OCI-LY3 (cell line): Measurements from ENCODE around the gene TAAR8.

Experiments used
- H2AFZ ChIP-seq: fragments of 200-600, 300-600 bp; shearing (Covaris generic); 2 replicates; pipeline ENCODE4 v1.6.0; 2014; ENCODE audit warnings: antibody characterized with exemption, low read depth, low read length
- H3K27ac ChIP-seq: fragments of 200-600, 300-600 bp; sonication (generic); 2 replicates; pipeline ENCODE4 v1.5.1; 2014; ENCODE audit warnings: mild to moderate bottlenecking, low read length, moderate library complexity, mixed read lengths
- H3K27me3 ChIP-seq: fragments of 200-600, 300-600 bp; sonication (generic); 2 replicates; pipeline ENCODE4 v1.6.1; 2014; ENCODE audit warnings: low read depth, low read length, mixed read lengths
- H3K36me3 ChIP-seq: fragments of 200-600, 300-600 bp; sonication (generic); replicated peaks from 2 replicates; pipeline ENCODE3; 2014; ENCODE audit warnings: low read depth, low read length, mixed read lengths
- H3K4me1 ChIP-seq: fragments of 300-600, 200-600 bp; sonication (generic); 2 replicates; pipeline ENCODE4 v1.6.1; 2014; ENCODE audit warnings: low read length, mixed read lengths
- H3K4me2 ChIP-seq: fragments of 200-600, 300-600 bp; sonication (generic); 2 replicates; pipeline ENCODE4 v1.6.1; 2014; ENCODE audit warnings: low read length, mixed read lengths
- H3K4me3 ChIP-seq: fragments of 300-600, 200-600 bp; sonication (generic); 2 replicates; pipeline ENCODE4 v1.5.1; 2014; ENCODE audit warnings: antibody characterized with exemption, mild to moderate bottlenecking, low read length, moderate library complexity
- H3K79me2 ChIP-seq: fragments of 300-600, 200-600 bp; shearing (Covaris generic); 2 replicates; pipeline ENCODE4 v1.6.1; 2014; ENCODE audit warnings: mild to moderate bottlenecking, low read length, mixed read lengths
- H3K9ac ChIP-seq: fragments of 300-600, 200-600 bp; shearing (Covaris generic); 2 replicates; pipeline ENCODE4 v1.6.0; 2014; ENCODE audit warnings: mild to moderate bottlenecking, low read length, moderate library complexity
- H3K9me3 ChIP-seq: fragments of 200-600, 300-600 bp; shearing (Covaris generic); 2 replicates; pipeline ENCODE4 v1.6.1; 2014; ENCODE audit warnings: low read length, mixed read lengths; ENCODE audit not compliant: insufficient read depth
- H4K20me1 ChIP-seq: fragments of 200-600, 300-600 bp; sonication (generic); 2 replicates; pipeline ENCODE4 v1.6.1; 2016; ENCODE audit warnings: low read length, mixed read lengths; ENCODE audit not compliant: insufficient read depth
- EZH2phosphoT487 ChIP-seq: fragments of 200-600 bp; shearing (Covaris generic); IDR thresholded peaks from 2 replicates; pipeline ENCODE4 v1.6.1; 2018; ENCODE audit warnings: antibody characterized with exemption, mixed run types, low read depth
- TF ChIP-seq, protein P1 (sequence below): fragments of 200-600, 300-600 bp; sonication (generic); IDR thresholded peaks from 2 replicates; pipeline ENCODE4 v1.5.1; 2014; ENCODE audit warnings: antibody characterized with exemption, low read length, low read depth

TAAR8 gene

GRCh38 chr6:132520953-132521352 lies 31.5 kb upstream of the TAAR8 start:
- H4K20me1 ChIP-seq: no peaks in the 10 kb centered on the region
- no peaks in the 10 kb centered on the region for H3K9me3 ChIP-seq
- no peaks in the 10 kb centered on the region for H3K4me1 ChIP-seq
- no peaks in the 10 kb centered on the region for H3K79me2 ChIP-seq
- H3K4me3 ChIP-seq: no peak overlapping the region
- no peak overlapping the region for H3K27ac ChIP-seq
- TF ChIP-seq EZH2phosphoT487: no peak
- TF ChIP-seq, protein P1, sequence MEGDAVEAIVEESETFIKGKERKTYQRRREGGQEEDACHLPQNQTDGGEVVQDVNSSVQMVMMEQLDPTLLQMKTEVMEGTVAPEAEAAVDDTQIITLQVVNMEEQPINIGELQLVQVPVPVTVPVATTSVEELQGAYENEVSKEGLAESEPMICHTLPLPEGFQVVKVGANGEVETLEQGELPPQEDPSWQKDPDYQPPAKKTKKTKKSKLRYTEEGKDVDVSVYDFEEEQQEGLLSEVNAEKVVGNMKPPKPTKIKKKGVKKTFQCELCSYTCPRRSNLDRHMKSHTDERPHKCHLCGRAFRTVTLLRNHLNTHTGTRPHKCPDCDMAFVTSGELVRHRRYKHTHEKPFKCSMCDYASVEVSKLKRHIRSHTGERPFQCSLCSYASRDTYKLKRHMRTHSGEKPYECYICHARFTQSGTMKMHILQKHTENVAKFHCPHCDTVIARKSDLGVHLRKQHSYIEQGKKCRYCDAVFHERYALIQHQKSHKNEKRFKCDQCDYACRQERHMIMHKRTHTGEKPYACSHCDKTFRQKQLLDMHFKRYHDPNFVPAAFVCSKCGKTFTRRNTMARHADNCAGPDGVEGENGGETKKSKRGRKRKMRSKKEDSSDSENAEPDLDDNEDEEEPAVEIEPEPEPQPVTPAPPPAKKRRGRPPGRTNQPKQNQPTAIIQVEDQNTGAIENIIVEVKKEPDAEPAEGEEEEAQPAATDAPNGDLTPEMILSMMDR: no peak
- H3K9ac ChIP-seq: no peak overlapping the region
- H3K27me3 ChIP-seq: no peaks in the 10 kb centered on the region
- H3K36me3 ChIP-seq: no peaks in the 10 kb centered on the region
- no peak overlapping the region for H3K4me2 ChIP-seq
- H2AFZ ChIP-seq: no peak overlapping the region

GRCh38 chr6:132524646-132525045 lies 27.8 kb upstream of the TAAR8 start:
- Histone ChIP-seq H3K4me2 (no peak overlapping the region), H3K27me3 (no peaks in the 10 kb centered on the region), H3K4me3 (no peak overlapping the region), H2AFZ (no peak overlapping the region), H3K9ac (no peak overlapping the region), H3K27ac (no peak overlapping the region), H4K20me1 (no peaks in the 10 kb centered on the region), H3K36me3 (no peaks in the 10 kb centered on the region), H3K79me2 (no peaks in the 10 kb centered on the region), H3K9me3 (no peaks in the 10 kb centered on the region), H3K4me1 (peaks cover 7% of the 10 kb centered on the region; the same call in 1 of the 2 replicates)
- no peak for TF ChIP-seq EZH2phosphoT487
- TF ChIP-seq, protein P1: no peak

DNA sequence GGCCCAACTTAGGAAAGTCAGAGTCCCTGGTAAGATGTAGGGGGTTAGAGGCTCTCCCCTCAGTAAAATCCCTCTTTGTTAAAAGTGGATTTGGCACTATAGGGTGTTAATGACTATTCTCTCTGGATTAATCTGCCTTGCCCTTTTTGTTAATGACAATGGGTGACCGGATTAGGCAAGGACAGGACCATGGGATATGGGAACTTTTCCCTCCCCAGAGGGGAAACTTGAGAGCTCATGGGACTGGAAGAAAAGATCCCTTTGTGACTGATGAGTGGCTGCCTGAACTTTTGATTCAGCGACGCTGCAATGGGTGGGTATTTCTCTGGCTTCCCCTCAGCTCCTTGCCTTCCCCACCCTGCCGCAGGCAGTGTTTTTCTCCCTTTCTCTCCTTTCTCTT lies 26.6 kb upstream of the TAAR8 start:
- H3K27me3 ChIP-seq: no peaks in the 10 kb centered on the region
- H2AFZ ChIP-seq: no peak overlapping the region
- no peak overlapping the region for H3K27ac ChIP-seq
- no peak for TF ChIP-seq EZH2phosphoT487
- TF ChIP-seq, protein P1: no peak
- no peak overlapping the region for H3K9ac ChIP-seq
- H3K4me2 ChIP-seq: no peak overlapping the region
- H3K36me3 ChIP-seq: no peaks in the 10 kb centered on the region
- no peaks in the 10 kb centered on the region for H4K20me1 ChIP-seq
- no peaks in the 10 kb centered on the region for H3K79me2 ChIP-seq
- peaks cover 7% of the 10 kb centered on the region; the same call in 1 of the 2 replicates for H3K4me1 ChIP-seq
- H3K9me3 ChIP-seq: no peaks in the 10 kb centered on the region
- no peak overlapping the region for H3K4me3 ChIP-seq

DNA sequence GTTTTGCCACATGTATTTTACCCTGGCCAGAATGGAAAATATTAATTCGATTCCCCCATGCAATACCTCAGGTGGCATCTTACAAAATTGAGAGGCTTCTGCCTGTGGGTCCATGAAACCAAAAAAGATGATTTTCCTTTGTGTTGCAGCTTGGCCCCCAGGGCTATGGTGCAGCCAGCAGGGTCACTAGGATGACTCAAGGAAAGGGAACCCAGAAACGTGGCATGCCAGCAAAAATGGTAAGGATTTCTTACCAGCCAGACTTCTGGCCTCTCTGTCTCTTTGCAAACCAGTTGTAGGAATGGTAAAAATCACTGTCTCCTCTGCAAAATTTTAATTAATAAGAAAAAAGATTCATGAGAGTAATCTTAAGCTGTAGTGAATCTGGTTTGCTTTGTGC lies 26.0 kb upstream of the TAAR8 start:
- H3K4me1 ChIP-seq: peaks cover 7% of the 10 kb centered on the region; the same call in 1 of the 2 replicates
- no peaks in the 10 kb centered on the region for H3K9me3 ChIP-seq
- TF ChIP-seq, protein P1: no peak
- no peak for TF ChIP-seq EZH2phosphoT487
- no peaks in the 10 kb centered on the region for H3K36me3 ChIP-seq
- no peak overlapping the region for H3K9ac ChIP-seq
- no peak overlapping the region for H3K27ac ChIP-seq
- no peaks in the 10 kb centered on the region for H4K20me1 ChIP-seq
- H3K79me2 ChIP-seq: no peaks in the 10 kb centered on the region
- no peak overlapping the region for H2AFZ ChIP-seq
- no peak overlapping the region for H3K4me3 ChIP-seq
- H3K27me3 ChIP-seq: no peaks in the 10 kb centered on the region
- H3K4me2 ChIP-seq: no peak overlapping the region
